ENCODE data around the gene S100A11. TPM values are rescaled to one million over a fixed set of nuclear protein-coding genes. Genes with fewer than 3 reads are reported as not detected.

S100A11 gene
- total RNA-seq, 2 experiments from 2014 or later: 27.1 TPM; not detected in 1

GRCh38 chr1:151994956-151995355 is 41.8 kb downstream of the S100A11 start:
- no peaks in the 10 kb centered on the region for H4K20me1 ChIP-seq (ENCODE audit: insufficient read depth, low read length)
- H3K4me3 ChIP-seq (ENCODE audit: low read depth, low read length, poor library complexity, severe bottlenecking): no peak overlapping the region
- no peaks in the 10 kb centered on the region for H3K79me2 ChIP-seq (ENCODE audit: insufficient read depth, low read depth, low read length)
- no TSS peak for BruUV-seq (replicated peaks)
- DNase-seq (ENCODE audit: low spot score): no peak
- CTCF ChIA-PET (ENCODE audit: unreplicated experiment): no interaction called here
- H3K9me2 ChIP-seq (ENCODE audit: insufficient read depth, low read length): no peaks in the 10 kb centered on the region
- POLR2A ChIA-PET: no interaction called here
- no peaks in the 10 kb centered on the region for H3K36me3 ChIP-seq (ENCODE audit: insufficient read depth, low read length)
- TF ChIP-seq EZH2phosphoT487 (IDR thresholded peaks at IDR 0.05; ENCODE audit: borderline replicate concordance, low read depth, low read length): no peak
- no peak for TF ChIP-seq CTCF (conservative IDR thresholded peaks at IDR 0.05; ENCODE audit: low read length)
- H3K27ac ChIP-seq (ENCODE audit: low read depth, low read length, poor library complexity, severe bottlenecking): no peak overlapping the region
- H3K4me2 ChIP-seq (ENCODE audit: low read length): no peak overlapping the region
- intact Hi-C loops (cut with micrococcal nuclease; ENCODE audit: unreplicated experiment): loop anchor here (5.0 kb wide), 1 partner anchor 88 kb away; the partner anchor contains the start of gene THEM4
- no peaks in the 10 kb centered on the region for H3K4me1 ChIP-seq (ENCODE audit: insufficient read depth, low read length, poor library complexity, severe bottlenecking)
- no peak overlapping the region for H2AFZ ChIP-seq (ENCODE audit: low read length)
- no peaks in the 10 kb centered on the region for H3K9me3 ChIP-seq (ENCODE audit: low read length)

GRCh38 chr1:151993734-151994496 is 42.9 kb downstream of the S100A11 start, which contains the start of gene S100A10:
Gene S100A10, minus strand, starts transcription at chr1:151993859. Its CDS starts 7,629 bp downstream, at chr1:151986230.
- ChIA-PET CTCF (ENCODE audit: unreplicated experiment) (no interaction called here), POLR2A (no interaction called here)
- no peaks in the 10 kb centered on the region for H4K20me1 ChIP-seq (ENCODE audit: insufficient read depth, low read length)
- no TSS peak for BruUV-seq (replicated peaks)
- H3K36me3 ChIP-seq (ENCODE audit: insufficient read depth, low read length): no peaks in the 10 kb centered on the region
- intact Hi-C loops (cut with micrococcal nuclease; ENCODE audit: unreplicated experiment): no loop called here
- H3K4me1 ChIP-seq (ENCODE audit: insufficient read depth, low read length, poor library complexity, severe bottlenecking): no peaks in the 10 kb centered on the region
- H3K9me3 ChIP-seq (ENCODE audit: low read length): no peaks in the 10 kb centered on the region
- TF ChIP-seq EZH2phosphoT487 (IDR thresholded peaks at IDR 0.05; ENCODE audit: borderline replicate concordance, low read depth, low read length): no peak; the same call in 1 of the 2 replicates
- no peak for TF ChIP-seq CTCF (conservative IDR thresholded peaks at IDR 0.05; ENCODE audit: low read length)
- H3K9me2 ChIP-seq (ENCODE audit: insufficient read depth, low read length): no peaks in the 10 kb centered on the region
- DNase-seq (ENCODE audit: low spot score): no peak
- peak within 1 kb of the TSS; percentile 35; the same call in 1 of the 2 replicates for H2AFZ ChIP-seq (ENCODE audit: low read length)
- H3K4me3 ChIP-seq (ENCODE audit: low read depth, low read length, poor library complexity, severe bottlenecking): peak within 1 kb of the TSS; percentile 37
- no peak within 1 kb of the TSS for H3K27ac ChIP-seq (ENCODE audit: low read depth, low read length, poor library complexity, severe bottlenecking)
- H3K4me2 ChIP-seq (ENCODE audit: low read length): peak within 1 kb of the TSS; percentile 58; the same call in 1 of the 2 replicates
- no peaks in the 10 kb centered on the region for H3K79me2 ChIP-seq (ENCODE audit: insufficient read depth, low read depth, low read length)

All from OCI-LY7 (cell line).